H1 (cell line): ENCODE results near the gene LHFPL3. TPM values are rescaled to one million over a fixed set of nuclear protein-coding genes. Genes with fewer than 3 reads are reported as not detected.

Source experiments
- CTCF ChIA-PET: fragments of 300-600 bp; sonication (Branson Sonifier 250); formaldehyde crosslinking; loops from one replicate; lab custom pipeline; 2021; ENCODE audit not compliant: partially characterized antibody; lab: Charles Lee
- POLR2A ChIA-PET: fragments of 300-600 bp; sonication (Branson Sonifier 250); formaldehyde crosslinking; loops from one replicate; lab custom pipeline; 2021; ENCODE audit warnings: inconsistent platforms; ENCODE audit not compliant: partially characterized antibody; lab: Charles Lee
- DNase-seq, 2 experiments: peaks; one replicate each; pipeline versions ENCODE4 v3.0.0 to v3.0.0-alpha.2; 2010 to 2022; ENCODE audit warnings: low spot score in 2 of 2, low read depth in 1 of 2, mixed read lengths in 1 of 2
- FAIRE-seq: peaks from 2 replicates; lab custom pipeline; 2011; peaks lifted over from hg19 to GRCh38; lab: Jason Lieb, UNC
- H2AFZ ChIP-seq: 2 replicates; pipeline ENCODE4 v1.8.1; 2012; ENCODE audit warnings: low read length, inconsistent platforms
- H2AK5ac ChIP-seq: 2 replicates; pipeline ENCODE4 v1.6.1; 2013; ENCODE audit warnings: low read depth, low read length
- H2BK120ac ChIP-seq: replicated peaks from 2 replicates; pipeline ENCODE3; 2013; ENCODE audit warnings: low read depth, low read length, inconsistent platforms
- H2BK12ac ChIP-seq: 2 replicates; pipeline ENCODE4 v1.6.1; 2013; ENCODE audit warnings: low read depth, low read length
- H2BK15ac ChIP-seq: 2 replicates; pipeline ENCODE4 v1.6.1; 2013; ENCODE audit warnings: low read length
- H2BK20ac ChIP-seq: 2 replicates; pipeline ENCODE4 v1.6.1; 2013; ENCODE audit warnings: low read length
- H2BK5ac ChIP-seq: 2 replicates; pipeline ENCODE4 v1.6.1; 2013; ENCODE audit warnings: low read depth, low read length
- H3K14ac ChIP-seq: 2 replicates; pipeline ENCODE4 v1.6.1; 2013; ENCODE audit warnings: inconsistent platforms; ENCODE audit not compliant: insufficient read length
- H3K18ac ChIP-seq: 2 replicates; pipeline ENCODE4 v1.6.1; 2013; ENCODE audit warnings: low read length; ENCODE audit errors: extremely low read depth
- H3K23ac ChIP-seq: 2 replicates; pipeline ENCODE4 v1.6.1; 2013; ENCODE audit warnings: inconsistent platforms; ENCODE audit not compliant: insufficient read length
- H3K23me2 ChIP-seq: 2 replicates; pipeline ENCODE4 v1.6.1; 2013; ENCODE audit warnings: low read depth, low read length
- H3K27ac ChIP-seq: 2 replicates; pipeline ENCODE4 v1.6.1; 2011; ENCODE audit warnings: low read depth, low read length, inconsistent platforms
- H3K27me3 ChIP-seq, 4 experiments: replicated peaks in 1 of 4; 1 replicate in 1 of 4; 2 replicates in 3 of 4; pipeline versions ENCODE4 v1.6.1 to v1.8.1; 2011 to 2013; ENCODE audit warnings: low read length in 3 of 4, mild to moderate bottlenecking in 3 of 4, inconsistent platforms in 2 of 4, mixed read lengths in 2 of 4, moderate library complexity in 1 of 4; ENCODE audit not compliant: control insufficient read depth in 3 of 4, insufficient read depth in 3 of 4; ENCODE audit errors: extremely low read depth in 1 of 4
- H3K36me3 ChIP-seq, 4 experiments: 2 replicates each; pipeline versions ENCODE4 v1.6.1 to v1.8.1; 2011 to 2013; ENCODE audit warnings: mild to moderate bottlenecking in 4 of 4, low read length in 3 of 4, moderate library complexity in 2 of 4, control low read depth in 1 of 4, inconsistent platforms in 1 of 4; ENCODE audit not compliant: insufficient read depth in 4 of 4, control insufficient read depth in 2 of 4
- H3K4ac ChIP-seq: replicated peaks from 2 replicates; pipeline ENCODE3; 2013; ENCODE audit warnings: low read length, low read depth, mixed read lengths, inconsistent platforms; ENCODE audit not compliant: insufficient read length
- H3K4me1 ChIP-seq, 4 experiments: replicated peaks in 1 of 4; 1 replicate in 1 of 4; 2 replicates in 3 of 4; pipeline versions ENCODE4 v1.6.1 to v1.8.1; 2011 to 2013; ENCODE audit warnings: low read length in 3 of 4, inconsistent platforms in 2 of 4, mixed read lengths in 1 of 4; ENCODE audit not compliant: insufficient read depth in 4 of 4, control insufficient read depth in 3 of 4
- H3K4me2 ChIP-seq, 2 experiments: 2 replicates each; pipeline versions ENCODE4 v1.6.1 to v1.8.1; 2011 to 2013; ENCODE audit warnings: low read depth in 2 of 2, low read length in 2 of 2, control low read depth in 1 of 2, inconsistent platforms in 1 of 2, mild to moderate bottlenecking in 1 of 2; ENCODE audit not compliant: insufficient read depth in 1 of 2
- H3K4me3 ChIP-seq, 4 experiments: fragments of 200-600, 300-600 bp in 1 of 4; sonication (generic), shearing (Covaris generic), sonication (Bioruptor Twin) in 1 of 4; 2 replicates each; pipeline versions ENCODE4 v1.5.1 to v1.8.1; 2011 to 2016; ENCODE audit warnings: low read length in 4 of 4, low read depth in 3 of 4, control low read depth in 2 of 4, inconsistent platforms in 2 of 4, mild to moderate bottlenecking in 2 of 4, mixed read lengths in 1 of 4, moderate library complexity in 1 of 4; ENCODE audit not compliant: insufficient read depth in 2 of 4; ENCODE audit errors: extremely low read depth in 1 of 4
- H3K56ac ChIP-seq: replicated peaks from 2 replicates; pipeline ENCODE3; 2013; ENCODE audit warnings: low read depth, mild to moderate bottlenecking, mixed read lengths, low read length, inconsistent platforms; ENCODE audit not compliant: insufficient read length
- H3K79me1 ChIP-seq: 2 replicates; pipeline ENCODE4 v1.6.1; 2013; ENCODE audit warnings: low read depth, low read length, control low read depth
- H3K79me2 ChIP-seq, 2 experiments: 2 replicates each; pipeline versions ENCODE4 v1.6.1 to v1.8.1; 2012 to 2013; ENCODE audit warnings: low read length in 2 of 2, mild to moderate bottlenecking in 2 of 2, inconsistent platforms in 1 of 2; ENCODE audit not compliant: insufficient read depth in 2 of 2, control insufficient read depth in 1 of 2
- H3K9ac ChIP-seq, 4 experiments: replicated peaks in 1 of 4; 1 replicate in 1 of 4; 2 replicates in 3 of 4; pipeline versions ENCODE4 v1.6.1 to v1.8.1; 2011 to 2013; ENCODE audit warnings: low read depth in 3 of 4, low read length in 3 of 4, control low read depth in 2 of 4, mild to moderate bottlenecking in 2 of 4, moderate library complexity in 2 of 4, inconsistent platforms in 1 of 4; ENCODE audit errors: extremely low read depth in 1 of 4
- H3K9me3 ChIP-seq, 2 experiments: 2 replicates each; pipeline versions ENCODE4 v1.6.1 to v1.8.1; 2012 to 2013; ENCODE audit warnings: mild to moderate bottlenecking in 2 of 2, moderate library complexity in 2 of 2, control low read depth in 1 of 2, inconsistent platforms in 1 of 2, low read depth in 1 of 2, low read length in 1 of 2, mixed read lengths in 1 of 2; ENCODE audit not compliant: insufficient read depth in 2 of 2
- H4K20me1 ChIP-seq, 2 experiments: replicated peaks in 1 of 2; 2 replicates each; pipeline versions ENCODE3 to v1.8.1; 2011 to 2013; ENCODE audit warnings: inconsistent platforms in 2 of 2, low read length in 2 of 2, mild to moderate bottlenecking in 1 of 2; ENCODE audit not compliant: insufficient read depth in 2 of 2, control insufficient read depth in 1 of 2
- H4K5ac ChIP-seq: 2 replicates; pipeline ENCODE4 v1.6.1; 2013; ENCODE audit warnings: low read length, low read depth, mixed read lengths, inconsistent platforms; ENCODE audit not compliant: insufficient read length
- H4K8ac ChIP-seq: 2 replicates; pipeline ENCODE4 v1.8.0; 2013; ENCODE audit warnings: mild to moderate bottlenecking, moderate library complexity, low read length, inconsistent platforms; ENCODE audit not compliant: insufficient read depth; ENCODE audit errors: extremely low read depth
- H4K91ac ChIP-seq: replicated peaks from 2 replicates; pipeline ENCODE3; 2013; ENCODE audit warnings: low read length, mixed read lengths, inconsistent platforms; ENCODE audit not compliant: insufficient read length
- GABPA ChIP-seq: IDR thresholded peaks from 2 replicates; pipeline ENCODE4 v1.6.1; 2011; ENCODE audit warnings: mild to moderate bottlenecking, low read length, moderate library complexity, borderline replicate concordance; ENCODE audit not compliant: insufficient read depth
- KDM4A ChIP-seq: IDR thresholded peaks from one replicate; pipeline ENCODE4 v1.7.1; 2012; ENCODE audit warnings: low read depth, mild to moderate bottlenecking, moderate library complexity, low read length, inconsistent platforms; ENCODE audit not compliant: severe bottlenecking
- RAD21 ChIP-seq, 2 experiments: IDR thresholded peaks in 1 of 2; conservative IDR thresholded peaks in 1 of 2; 2 replicates each; pipeline ENCODE4 v1.6.1; 2011; ENCODE audit warnings: low read depth in 2 of 2, low read length in 2 of 2, improper control_type of control experiment in 1 of 2, inconsistent platforms in 1 of 2, mild to moderate bottlenecking in 1 of 2, moderate library complexity in 1 of 2
- RFX5 ChIP-seq: IDR thresholded peaks from 2 replicates; pipeline ENCODE4 v1.6.1; 2011; ENCODE audit warnings: low read depth, low read length, improper control_type of control experiment, borderline replicate concordance
- RNF2 ChIP-seq: fragments of 200-900, 300-1000 bp; sonication (generic); IDR thresholded peaks from 2 replicates; pipeline ENCODE4 v1.7.1; 2016; ENCODE audit warnings: borderline replicate concordance, low read depth, mild to moderate bottlenecking, antibody characterized with exemption, low read length; ENCODE audit not compliant: poor library complexity, severe bottlenecking; ENCODE audit errors: missing control alignments
- SAP30 ChIP-seq: fragments of 300-600 bp; sonication (generic); IDR thresholded peaks from 2 replicates; pipeline ENCODE4 v1.7.1; 2012; ENCODE audit warnings: low read length, moderate library complexity, mild to moderate bottlenecking, inconsistent platforms; ENCODE audit not compliant: insufficient read depth, insufficient replicate concordance
- SIRT6 ChIP-seq: IDR thresholded peaks from one replicate; pipeline ENCODE4 v1.7.1; 2012; ENCODE audit warnings: low read length, inconsistent platforms
- SRF ChIP-seq: IDR thresholded peaks from 2 replicates; pipeline ENCODE4 v1.6.1; 2011; ENCODE audit warnings: mild to moderate bottlenecking, low read depth, low read length, moderate library complexity
- SUZ12 ChIP-seq: fragments of 200-600 bp; sonication (generic); IDR thresholded peaks from 2 replicates; pipeline ENCODE4 v1.6.1; 2012; ENCODE audit warnings: mild to moderate bottlenecking, inconsistent platforms, low read length, moderate library complexity, mixed read lengths
- TAF7 ChIP-seq: optimal IDR thresholded peaks from 2 replicates; pipeline ENCODE3; 2011; ENCODE audit warnings: low read depth, mild to moderate bottlenecking, inconsistent platforms, low read length, moderate library complexity, borderline replicate concordance
- WGBS, 2 experiments: shearing (Covaris generic) in 1 of 2; methylation state at CpG; one replicate each; pipeline versions ENCODE4 v1.1.6 to v1.1.7; 2013 to 2015; ENCODE audit warnings: low lambda C conversion rate in 2 of 2, mixed read lengths in 2 of 2, inconsistent platforms in 1 of 2, low coverage in 1 of 2, missing lambda C conversion rate in 1 of 2; ENCODE audit not compliant: insufficient replicate concordance in 2 of 2, insufficient coverage in 1 of 2, insufficient read length in 1 of 2; ENCODE audit errors: extremely low coverage in 1 of 2, missing lambda C conversion rate in 1 of 2; 5-methylcytosine and 5-hydroxymethylcytosine counted together
- polyA plus RNA-seq, 7 experiments: library from polyadenylated mRNA; depleted of rRNA in 3 of 7; stranded (reverse) in 5 of 7; unstranded in 2 of 7; fragments of >200 nt in 5 of 7; fragments of 200-250 nt in 2 of 7; gene quantifications; 1 replicate in 5 of 7; 2 replicates in 1 of 7; 4 replicates in 1 of 7; pipeline versions ENCODE4 v1.2.1 to v1.2.3, GENCODE V29; 2011 to 2013; ENCODE audit warnings: missing spikeins in 2 of 7, mixed read lengths in 2 of 7
- total RNA-seq: library from RNA; stranded (reverse); fragmentation: NEBNext Ultra II Directional; extraction: Animal tissue kit (Norgen Biotek cat#: 25700); gene quantifications from 2 replicates; pipeline ENCODE4 v1.2.1, GENCODE V29; 2021
- TF ChIP-seq, protein P1 (sequence below): IDR thresholded peaks from 2 replicates; pipeline ENCODE4 v1.6.1; 2012; ENCODE audit warnings: low read length, inconsistent platforms

LHFPL3 gene
- total and polyA plus RNA-seq, 2 of the 8 experiments (the other 6 are each of a cell fraction or from before 2014, with no cell fraction given): 0.24 to 0.50 TPM

GRCh38 chr7:104656467-104656866 is 328.1 kb downstream of the LHFPL3 start:
- no peak overlapping the region for H3K27ac ChIP-seq
- H3K4me2 ChIP-seq: no peak overlapping the region
- H3K18ac ChIP-seq: no peak overlapping the region
- H3K4me3 ChIP-seq: no peak overlapping the region
- POLR2A ChIA-PET: no interaction called here
- no peak overlapping the region for H4K8ac ChIP-seq
- no peak overlapping the region for H3K4ac ChIP-seq
- H3K56ac ChIP-seq: no peak overlapping the region
- H3K23ac ChIP-seq: no peak overlapping the region
- no peak overlapping the region for H2BK5ac ChIP-seq
- H3K14ac ChIP-seq: no peak overlapping the region
- H4K20me1 ChIP-seq: no peaks in the 10 kb centered on the region
- H2BK12ac ChIP-seq: no peak overlapping the region
- H2AK5ac ChIP-seq: no peak overlapping the region
- DNase-seq (no peak), FAIRE-seq (no peak)
- H2BK20ac ChIP-seq: no peak overlapping the region
- H3K9ac ChIP-seq: no peak overlapping the region
- 60% methylated on average over 1 of the region's 1 CpG; no CpG with 5 or more reads in 1 of the 2 experiments for WGBS, 2 experiments
- H3K79me2 ChIP-seq: no peaks in the 10 kb centered on the region
- no peak overlapping the region for H2BK120ac ChIP-seq
- peaks cover 8 to 22% of the 10 kb centered on the region in 2 experiments; a peak in 2 of 4 replicates for H3K9me3 ChIP-seq
- H3K36me3 ChIP-seq: no peaks in the 10 kb centered on the region
- CTCF ChIA-PET: interaction anchor here (1.3 to 6.4 kb wide), 3 partner anchors 13 to 198 kb away, joined by 4 to 58 read pairs (median 14); no protein-coding TSS in a partner anchor
- no peak overlapping the region for H4K91ac ChIP-seq
- no peaks in the 10 kb centered on the region for H3K27me3 ChIP-seq
- H3K4me1 ChIP-seq: no peaks in the 10 kb centered on the region
- no peak overlapping the region for H2BK15ac ChIP-seq
- no peak overlapping the region for H4K5ac ChIP-seq
- H3K23me2 ChIP-seq: no peaks in the 10 kb centered on the region
- no peaks in the 10 kb centered on the region for H3K79me1 ChIP-seq
- H2AFZ ChIP-seq: no peak overlapping the region
- TF ChIP-seq SAP30 (no peak), SUZ12 (no peak), TAF7 (no peak), SIRT6 (no peak), GABPA (no peak), RNF2 (no peak), RAD21 (IDR thresholded peaks at IDR 0.05 in 1 of 2, conservative IDR thresholded peaks at IDR 0.05 in 1 of 2; ENCODE audit: low read depth in 2 of 2, low read length in 2 of 2) (no peak), RFX5 (no peak), SRF (no peak), KDM4A (no peak)
- TF ChIP-seq, protein P1, sequence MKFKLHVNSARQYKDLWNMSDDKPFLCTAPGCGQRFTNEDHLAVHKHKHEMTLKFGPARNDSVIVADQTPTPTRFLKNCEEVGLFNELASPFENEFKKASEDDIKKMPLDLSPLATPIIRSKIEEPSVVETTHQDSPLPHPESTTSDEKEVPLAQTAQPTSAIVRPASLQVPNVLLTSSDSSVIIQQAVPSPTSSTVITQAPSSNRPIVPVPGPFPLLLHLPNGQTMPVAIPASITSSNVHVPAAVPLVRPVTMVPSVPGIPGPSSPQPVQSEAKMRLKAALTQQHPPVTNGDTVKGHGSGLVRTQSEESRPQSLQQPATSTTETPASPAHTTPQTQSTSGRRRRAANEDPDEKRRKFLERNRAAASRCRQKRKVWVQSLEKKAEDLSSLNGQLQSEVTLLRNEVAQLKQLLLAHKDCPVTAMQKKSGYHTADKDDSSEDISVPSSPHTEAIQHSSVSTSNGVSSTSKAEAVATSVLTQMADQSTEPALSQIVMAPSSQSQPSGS: no peak
